GM21423 (cell line): ENCODE results near the gene AOAH.

ENCODE experiments used
- ATAC-seq: cut with Tn5 transposase; IDR thresholded peaks from one replicate; pipeline ENCODE4 v1.9.1; 2021; ENCODE audit warnings: mild to moderate bottlenecking, moderate library complexity; ENCODE audit not compliant: unreplicated experiment

AOAH gene

DNA sequence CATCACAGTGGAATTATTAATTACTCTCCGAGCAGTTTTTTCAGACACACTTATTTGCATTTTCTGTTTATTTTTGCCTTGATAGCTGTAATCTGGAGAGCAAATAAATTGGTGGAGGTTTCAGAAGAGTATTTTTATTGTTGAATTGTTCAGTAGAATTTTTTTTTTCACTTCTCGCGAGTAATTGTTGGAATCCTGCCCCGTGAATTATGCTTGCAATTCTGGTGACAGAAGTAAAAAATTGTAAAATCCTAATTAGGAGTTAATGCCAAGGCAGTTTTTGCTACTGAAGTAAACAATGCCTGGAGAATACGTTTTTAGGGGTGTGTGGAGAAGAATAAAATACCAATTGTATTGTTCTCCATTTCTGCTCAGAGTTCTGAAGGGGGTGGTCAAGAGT is 88.2 kb downstream of the AOAH start:
- no peak for ATAC-seq

DNA sequence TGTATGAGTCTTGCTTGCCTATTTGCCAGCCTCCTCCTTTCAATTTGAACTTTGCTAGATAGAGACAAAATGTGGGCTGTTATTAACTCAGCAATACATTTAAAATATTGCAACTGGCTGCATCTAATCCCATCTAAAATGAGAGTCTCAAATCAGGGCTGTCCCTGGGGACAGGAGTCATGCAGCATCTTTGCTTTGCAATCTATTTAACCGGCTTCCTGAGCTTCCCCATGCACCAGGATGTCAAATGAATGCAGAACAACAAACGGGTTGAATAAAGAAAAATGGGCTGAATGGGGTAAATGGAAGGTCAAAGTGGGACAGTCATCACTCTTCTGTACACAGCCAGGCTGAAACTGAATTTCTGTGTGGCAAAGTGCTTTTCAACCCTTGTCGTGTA is 89.2 kb downstream of the AOAH start:
- no peak for ATAC-seq

DNA sequence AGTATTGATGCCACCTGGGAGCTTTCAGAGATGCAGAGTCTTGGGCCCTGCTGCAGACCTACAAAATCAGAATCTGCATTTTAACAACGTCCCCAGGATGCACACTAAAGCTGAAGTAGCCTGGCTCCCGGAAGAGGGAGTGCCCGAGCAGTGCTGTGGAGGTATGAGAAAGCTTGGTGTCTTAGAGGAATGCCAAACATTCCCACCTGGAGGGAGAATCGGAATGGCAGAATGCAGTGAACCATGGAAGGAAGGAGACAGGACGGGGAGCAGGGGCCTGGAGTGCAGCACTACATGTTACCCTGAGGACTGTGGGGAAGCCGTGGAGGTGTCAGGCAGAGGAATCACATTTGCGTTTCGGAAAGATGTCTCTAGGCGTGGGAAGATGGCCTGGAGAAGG is 90.9 kb downstream of the AOAH start:
- no peak for ATAC-seq

DNA sequence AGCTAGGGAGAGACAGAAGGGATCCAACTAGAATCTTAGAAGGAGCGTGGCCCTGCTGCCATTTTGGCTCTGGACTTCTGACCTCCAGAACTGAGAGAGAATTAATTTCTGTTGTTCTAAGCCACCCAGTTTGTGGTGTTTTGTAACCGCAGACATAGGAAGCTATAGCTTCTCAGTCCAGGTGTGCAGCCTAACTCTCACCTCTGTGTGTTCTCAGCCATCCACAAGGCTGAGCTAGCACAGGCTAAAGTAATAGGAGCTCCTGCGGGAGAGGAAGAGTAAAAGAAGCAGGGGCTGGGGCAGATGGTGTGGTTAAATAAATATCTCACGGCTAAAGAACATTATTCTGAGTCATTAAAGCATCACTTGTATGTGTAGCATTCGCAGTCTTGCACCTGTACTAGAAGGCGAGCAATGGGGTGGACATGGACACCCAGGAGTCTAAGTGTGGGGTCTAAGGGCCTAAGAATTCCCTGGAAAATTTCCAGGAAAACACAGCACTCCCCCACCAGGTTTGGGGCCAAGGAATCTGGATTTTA is 94.1 kb downstream of the AOAH start:
- no peak for ATAC-seq

DNA sequence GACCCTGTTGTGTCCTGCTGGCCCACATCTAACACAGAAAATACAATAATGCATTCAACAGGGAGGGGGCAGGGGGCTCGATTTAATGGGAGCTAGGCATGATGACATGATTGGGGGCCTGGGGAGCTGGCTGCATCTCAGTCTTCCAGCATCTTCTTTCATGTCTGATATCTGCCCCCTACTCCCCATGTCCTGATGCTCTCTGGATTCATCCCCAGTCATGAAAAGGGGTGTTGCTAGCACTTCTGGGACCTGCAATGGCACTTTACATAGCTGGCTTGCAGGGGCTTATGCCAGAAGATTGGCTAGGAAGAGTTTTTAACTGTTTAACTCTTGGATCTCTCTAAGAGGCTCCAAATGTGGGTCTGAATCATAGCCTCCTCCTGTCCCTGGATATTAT is 94.9 kb downstream of the AOAH start:
- ATAC-seq = no peak

DNA sequence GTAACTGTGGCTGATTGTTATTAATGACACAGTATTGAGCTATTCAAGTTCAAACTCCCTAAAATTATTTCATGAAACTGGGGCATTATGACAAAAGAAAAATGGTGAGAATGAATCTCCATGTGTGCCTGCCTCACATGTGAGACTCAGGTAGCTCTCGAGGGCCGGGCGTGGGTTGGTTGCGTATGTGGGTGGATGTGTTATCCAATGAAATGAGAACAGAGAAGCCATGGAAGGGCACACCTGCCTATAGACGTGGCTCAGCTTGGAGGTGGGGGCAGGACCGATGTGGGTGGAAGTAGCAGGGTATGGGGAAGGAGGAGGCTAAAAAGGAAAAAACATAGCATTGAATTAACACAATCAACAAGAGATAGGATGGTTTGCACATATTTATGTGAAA is 96.5 kb downstream of the AOAH start:
- ATAC-seq = no peak

DNA sequence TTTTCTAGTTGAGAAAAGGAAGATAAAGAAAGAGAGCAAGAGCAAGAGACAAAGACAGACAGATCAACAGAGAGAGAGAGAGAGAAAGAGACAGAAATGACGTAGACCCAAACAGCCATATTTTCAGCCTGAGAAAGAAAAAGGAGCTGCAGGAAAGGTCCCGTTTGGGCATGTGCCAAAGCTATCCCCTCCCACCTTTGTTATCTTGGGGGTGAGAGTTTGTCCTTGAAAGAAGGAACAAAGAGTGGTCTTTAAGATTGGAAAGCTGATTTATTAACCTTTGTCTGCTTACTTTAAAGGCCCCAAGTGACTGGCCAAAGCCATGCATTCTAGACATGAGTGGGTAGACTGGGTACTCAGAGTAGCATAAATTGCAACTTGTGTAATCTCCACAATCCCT is 98.2 kb downstream of the AOAH start:
- no peak for ATAC-seq

DNA sequence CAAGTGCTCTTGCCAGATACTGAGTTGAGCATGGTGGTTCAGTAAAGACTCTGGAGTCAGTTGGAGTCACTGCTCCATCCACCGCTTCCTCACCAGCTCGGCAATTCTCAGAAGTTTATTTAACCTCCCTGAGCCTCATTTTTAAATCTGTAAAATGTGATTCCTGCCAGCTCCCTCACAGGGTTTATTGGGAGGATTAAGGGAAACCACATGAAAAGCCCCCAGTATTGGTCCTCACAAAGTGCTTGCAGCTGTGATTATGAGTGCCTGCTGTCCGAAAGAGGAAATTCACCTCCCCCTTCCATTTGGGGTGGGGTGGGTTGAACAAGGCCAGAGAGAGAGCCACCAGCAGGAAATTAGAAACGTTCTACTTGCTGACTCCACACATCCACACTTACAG is 99.0 kb downstream of the AOAH start:
- ATAC-seq = no peak

DNA sequence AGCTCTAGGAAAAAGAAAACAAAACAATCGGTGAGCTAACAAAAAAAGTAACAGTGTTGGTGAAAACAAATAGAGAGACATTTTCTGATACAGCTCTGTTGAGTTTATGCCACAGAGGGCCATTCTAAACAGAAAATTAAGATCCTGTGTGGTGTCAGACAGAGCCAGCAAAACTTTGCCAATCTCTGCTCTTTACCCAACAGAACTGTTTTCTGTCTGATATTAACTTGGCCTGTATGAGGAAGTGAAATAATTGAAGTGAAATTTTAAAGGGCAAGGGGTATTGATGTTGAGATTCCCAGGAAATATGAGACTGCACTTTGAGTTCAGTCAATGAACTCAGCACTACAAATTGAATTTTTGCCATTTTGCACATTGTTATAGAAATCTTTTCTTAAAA is 101.0 kb downstream of the AOAH start:
- ATAC-seq = no peak

DNA sequence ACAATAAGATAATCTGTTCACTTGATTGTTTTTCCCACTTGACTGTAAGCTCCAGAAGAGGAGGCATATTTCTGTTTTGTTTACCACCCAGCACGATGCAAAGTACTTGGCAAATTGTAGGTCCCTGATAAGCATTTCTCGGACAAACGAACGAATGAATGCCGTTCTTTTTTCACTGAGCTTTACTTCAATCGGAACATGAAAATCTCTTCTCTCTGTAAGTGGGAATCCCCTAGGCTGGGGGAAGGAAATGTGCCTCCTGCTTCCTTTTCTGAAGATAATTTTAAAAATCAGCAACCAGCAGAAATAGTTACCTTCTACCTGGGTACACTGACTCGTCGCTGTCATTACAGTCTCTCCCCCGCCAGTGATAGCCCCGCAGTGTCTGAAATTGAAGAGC is 102.9 kb downstream of the AOAH start:
- no peak for ATAC-seq

DNA sequence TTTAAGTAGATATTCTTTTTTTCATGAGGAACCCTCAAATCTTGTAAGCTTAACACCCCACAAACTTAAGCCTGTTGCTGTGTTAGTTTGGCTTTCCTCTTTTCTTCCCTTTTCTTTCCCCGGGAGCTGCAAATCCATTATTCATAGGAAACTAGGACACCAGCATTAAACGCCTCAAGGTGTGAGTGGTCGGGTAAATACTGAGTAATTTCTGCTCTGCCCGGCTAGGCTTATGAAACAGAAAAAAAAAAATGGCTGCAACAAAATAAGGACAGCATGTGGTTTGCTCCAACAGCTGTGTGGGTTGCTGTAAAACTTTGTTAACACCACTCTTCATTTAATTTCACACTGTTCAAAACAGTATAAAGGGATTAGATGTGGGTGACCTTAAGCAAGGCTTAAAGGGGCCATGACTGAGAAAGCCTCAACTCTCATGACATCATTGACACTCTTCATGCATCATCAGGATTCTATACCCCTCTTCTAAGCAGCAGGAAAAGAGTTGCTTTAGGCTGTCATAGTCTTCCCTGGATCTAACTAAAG is 104.1 kb downstream of the AOAH start:
- no peak for ATAC-seq

DNA sequence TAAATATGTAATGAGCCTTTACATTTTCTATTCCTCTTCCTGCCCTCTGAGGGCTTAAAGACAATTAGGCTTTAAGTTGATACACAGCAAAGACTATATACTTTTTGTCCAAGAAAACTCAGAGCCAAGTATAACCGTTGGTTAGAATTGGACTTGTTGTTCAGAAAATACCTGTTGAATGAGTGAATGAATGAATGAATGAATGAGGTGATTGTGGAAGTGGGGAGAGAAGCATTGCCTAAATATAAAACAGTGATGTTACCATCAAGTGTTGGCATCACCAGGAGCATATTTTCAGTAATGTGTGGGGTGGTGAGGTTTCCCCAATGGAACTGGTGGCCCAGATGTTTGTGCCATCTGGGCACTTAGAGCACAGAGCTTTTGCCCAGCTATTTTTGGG is 106.9 kb downstream of the AOAH start:
- no peak for ATAC-seq

DNA sequence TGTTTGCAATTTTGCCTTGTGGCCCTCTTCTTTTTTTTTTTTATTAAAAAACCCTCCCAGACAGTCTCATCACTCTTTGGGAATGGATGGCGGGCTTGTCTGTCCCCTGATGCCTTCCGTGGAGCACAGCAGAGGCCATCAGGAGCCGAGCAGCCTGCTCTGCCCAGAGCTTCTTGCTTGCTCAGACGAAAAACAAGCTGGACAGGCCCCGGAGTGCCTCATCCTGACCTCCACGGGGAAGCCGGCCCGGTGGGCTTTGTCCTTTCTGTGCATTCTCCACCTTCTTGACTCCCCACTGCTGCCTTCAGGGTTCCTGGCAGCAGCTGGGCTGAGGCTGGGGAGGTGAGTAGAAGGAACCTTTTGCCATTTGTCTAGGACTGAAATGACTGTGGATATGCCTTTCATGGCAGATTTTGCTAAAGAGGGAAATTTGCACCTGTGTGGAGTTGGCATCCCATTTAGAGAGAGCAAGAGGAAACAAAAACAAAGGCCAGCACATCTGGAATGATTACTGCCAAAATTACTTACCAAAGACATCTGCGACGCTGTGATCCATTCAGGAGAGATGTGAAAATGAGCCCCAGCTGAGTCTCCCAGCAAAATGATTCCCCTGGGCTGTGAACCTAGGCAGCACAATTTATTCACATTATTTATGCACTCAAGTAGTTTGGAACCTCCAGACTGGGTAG is 108.3 kb downstream of the AOAH start:
- ATAC-seq = no peak

DNA sequence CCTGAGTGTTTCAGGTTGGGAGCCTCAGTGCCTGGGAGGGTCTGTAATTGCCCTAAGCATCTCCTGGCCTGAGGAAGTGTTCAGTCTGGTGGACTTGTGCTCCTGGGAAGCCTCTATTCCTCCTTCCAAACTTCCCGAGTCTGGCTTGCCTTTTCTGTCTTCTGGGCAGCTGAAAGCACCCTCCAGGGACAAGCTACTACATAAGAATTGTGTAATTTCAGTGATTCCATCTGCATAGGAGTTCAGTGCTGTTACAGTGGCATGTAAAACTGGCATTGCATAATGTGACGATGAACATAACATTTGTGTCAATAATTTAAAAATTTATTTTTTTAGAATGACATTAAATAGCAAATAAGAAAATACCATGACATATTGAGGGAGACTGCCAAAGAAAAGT is 109.3 kb downstream of the AOAH start:
- no peak for ATAC-seq

DNA sequence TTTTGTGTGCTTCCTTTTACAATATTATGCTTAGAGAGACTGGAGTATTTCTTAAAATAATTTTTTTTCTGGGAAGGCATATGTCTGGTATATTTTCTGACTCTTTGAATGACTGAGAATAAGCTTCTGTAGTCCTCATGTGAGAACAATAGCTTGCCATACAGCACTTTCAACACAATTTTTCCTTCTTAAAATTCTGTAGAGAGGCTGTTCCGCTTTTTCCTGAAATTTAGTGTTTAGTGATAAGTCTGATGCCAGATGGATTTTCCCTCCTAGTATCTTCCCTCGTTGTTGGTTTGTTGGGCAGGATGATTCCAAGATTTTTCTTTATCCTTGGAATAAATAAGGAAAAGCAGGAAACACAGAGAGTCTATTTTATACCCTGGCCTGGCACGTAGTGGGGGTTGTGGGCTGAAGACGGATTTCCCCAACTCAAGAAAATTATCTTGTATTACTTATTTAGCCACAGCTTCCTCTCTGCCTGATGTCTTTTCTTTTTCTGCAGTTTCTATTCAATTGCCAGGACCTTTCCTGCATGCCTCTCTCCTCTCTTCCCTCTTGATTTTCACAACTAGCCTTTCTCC is 111.2 kb downstream of the AOAH start:
- ATAC-seq = no peak

DNA sequence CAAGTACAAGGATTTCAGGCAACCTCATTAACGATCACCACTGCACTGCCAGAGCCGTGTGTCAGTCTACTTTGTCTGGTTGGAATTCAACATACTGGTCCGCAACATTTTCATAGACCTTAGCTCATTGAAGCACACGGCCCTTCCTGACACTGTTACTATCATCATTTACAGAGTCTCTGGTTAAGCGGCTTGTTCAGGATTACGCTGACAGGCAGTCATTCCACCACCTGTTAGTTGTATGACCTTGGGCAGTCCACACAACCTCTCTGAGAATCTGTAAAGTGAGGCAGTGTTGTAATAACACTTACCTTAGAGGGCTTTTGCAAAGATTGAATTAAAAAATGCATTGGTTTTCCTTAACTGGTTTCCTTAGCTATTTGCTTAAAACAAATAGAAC is 112.6 kb downstream of the AOAH start:
- no peak for ATAC-seq

DNA sequence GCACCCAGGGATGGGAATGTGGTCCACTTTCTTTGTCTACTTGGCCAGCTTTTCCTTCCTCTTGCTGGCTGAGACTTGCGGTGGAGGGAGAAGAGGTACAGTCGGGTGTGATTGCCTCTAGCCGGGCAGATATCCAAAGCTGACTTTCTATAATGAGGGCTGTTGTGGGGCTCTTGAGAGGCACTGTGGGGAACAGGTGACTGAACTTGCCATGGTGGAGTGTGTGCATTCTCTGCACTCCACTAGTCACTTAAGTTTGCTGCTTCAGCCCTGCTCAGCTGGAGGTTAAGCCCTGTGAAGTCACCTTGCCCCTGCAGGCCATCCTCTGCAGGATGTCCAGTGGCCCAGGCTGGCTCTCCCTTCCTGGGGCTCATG is 116.6 kb downstream of the AOAH start:
- no peak for ATAC-seq

DNA sequence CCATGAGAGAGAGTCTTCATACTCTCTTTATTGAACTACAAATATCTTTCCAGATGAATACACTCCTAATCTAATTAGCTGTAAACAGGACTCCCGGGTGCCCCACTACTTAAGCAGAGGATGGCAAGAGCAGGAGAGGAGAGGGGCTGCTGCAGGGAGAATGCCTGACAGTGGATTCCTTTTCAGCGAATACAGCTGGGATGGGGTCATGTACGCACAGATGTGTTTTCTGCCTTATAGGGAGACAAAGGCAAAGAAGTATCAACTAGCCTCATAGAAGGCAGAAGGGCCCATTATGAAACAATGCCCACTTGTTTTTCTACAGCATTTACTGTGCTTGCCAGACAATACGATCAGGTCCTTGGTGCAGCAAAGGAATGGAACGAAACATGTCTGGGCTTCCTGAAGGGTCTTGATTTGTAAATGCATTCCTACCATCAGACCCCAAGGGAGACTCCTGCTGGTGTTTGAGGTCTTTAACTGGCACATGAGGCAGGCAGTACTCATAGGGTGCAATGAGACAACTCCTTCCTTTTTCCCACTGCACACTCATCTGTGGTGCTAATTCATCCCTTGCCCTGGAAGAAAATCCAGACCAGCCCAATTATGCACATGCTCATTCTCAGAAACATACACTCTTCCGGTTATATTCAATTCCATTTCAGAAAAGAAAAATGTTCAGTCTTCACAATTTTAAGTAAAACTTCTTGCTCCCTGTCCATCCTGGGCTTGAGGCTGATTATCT is 117.1 kb downstream of the AOAH start:
- no peak for ATAC-seq

DNA sequence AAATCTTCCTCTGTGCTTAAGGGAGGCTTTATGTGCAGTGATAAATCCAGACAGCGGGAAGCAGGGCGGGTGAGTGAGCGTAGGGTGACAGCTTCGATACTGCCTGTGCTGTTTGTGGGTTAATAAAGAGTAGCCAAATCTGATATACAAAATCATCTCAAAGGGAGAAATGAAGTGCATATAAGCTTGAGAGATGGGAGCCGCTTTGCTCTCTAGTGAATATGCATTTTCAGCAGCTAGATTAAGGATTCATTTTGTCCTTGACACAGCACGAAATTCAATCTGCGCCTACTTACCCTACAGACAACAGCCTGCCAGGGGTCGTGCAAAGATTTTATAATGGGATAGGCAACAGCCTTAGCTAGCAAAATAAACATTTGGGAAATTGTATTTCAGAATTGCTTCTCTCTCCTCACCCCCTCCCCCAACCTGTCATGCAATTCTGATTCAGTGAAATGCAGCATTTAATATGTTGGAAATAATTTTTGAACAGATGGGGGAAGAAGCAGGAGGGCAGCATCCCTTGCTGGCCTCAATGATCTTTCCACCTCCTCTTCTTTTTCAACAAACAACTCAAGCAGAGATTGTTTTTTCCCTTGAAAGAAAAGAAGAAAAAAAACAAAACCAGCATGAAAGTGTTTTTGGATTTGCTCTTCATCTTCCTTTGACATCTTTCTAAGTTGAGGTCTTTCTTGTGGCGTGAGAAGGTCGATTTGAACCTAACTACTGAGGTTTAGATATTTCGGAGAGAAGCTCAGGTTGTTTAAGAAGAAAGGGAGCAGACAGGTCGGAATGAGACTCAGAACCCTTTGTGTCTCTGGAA is 117.9 kb downstream of the AOAH start:
- ATAC-seq = no peak

DNA sequence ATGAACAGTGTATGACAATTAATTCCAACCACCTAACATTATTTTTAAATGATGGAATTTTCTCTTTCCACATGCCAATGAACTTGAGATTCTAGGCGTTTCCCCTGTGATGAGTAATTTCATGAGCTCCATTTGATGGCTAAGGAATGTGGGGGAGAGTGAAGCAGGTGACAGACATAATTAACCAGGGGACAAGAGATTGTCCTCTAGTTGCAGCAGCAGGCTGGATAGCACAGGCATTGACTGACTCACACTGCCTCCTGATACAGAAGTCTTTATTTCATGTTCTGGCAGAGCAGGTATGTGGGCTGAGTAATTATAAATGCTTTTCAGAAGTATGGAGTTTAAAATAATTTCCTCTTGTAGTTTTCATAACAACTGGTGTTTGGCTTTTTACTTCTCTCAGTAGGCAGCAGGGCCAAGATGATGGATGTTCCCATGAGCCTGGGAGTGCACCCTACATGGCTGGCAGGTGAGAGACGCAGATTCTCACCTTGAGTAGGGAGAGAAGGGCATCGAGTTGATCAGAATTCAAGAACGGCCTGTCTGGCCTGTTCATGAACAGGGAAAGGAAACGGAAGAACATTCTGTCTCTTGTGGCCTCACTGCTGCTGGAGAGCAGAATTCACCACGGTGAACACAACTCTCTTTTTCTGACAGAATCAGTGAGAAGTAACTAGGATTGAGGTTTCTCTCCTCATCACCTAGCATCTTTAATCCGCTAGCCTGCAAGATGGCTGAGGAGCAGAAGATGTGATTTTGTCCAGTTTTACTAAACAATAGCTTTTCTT is 118.8 kb downstream of the AOAH start:
- ATAC-seq = no peak
